ENCODE data around the gene SLC8A3.

SLC8A3 gene

DNA sequence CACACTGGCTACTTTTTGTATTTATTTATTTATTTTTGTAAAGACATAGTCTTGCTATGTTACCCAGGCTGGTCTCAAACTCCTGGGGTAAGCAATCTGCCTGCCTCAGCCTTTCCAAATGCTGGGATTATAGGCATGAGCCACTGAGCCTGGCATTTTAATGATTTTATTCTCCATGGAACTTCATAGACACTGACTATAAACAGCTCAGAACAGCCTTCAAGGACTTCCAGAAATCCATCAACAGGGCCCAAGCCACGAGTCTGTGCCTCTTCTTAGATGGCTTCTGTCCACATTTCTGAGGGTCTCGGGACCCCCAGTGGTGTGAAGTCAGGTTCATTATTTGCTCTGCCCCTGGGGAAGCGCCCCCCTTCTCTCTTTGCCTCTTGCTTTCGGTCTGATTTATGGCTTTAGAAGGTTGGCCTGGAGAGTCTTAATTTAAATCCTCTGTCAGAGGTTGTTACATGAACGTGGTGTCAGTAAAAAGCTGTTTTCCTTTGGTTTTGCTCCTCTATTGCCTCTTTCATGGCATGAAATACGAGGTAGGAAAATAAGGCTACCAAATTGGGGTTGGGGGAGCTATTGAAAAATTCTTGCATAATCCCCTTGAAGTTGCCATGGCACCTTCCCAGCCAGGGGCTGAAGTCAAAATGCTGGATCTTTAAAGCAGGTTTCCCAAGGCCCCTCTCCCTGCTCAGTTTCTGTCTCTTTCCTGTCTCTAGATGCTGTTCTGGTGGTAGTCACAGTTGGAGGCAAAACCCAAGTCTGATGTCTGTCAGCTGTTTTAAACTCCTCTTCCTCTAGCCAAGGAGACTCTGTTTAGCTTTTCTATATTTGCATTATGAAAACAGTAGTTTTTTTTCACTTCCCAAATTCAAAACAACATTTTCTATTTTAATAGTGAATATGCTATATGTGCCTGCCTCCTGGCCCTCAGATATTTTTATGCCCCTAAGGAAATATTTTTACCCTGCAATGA, 180.2 kb downstream of the SLC8A3 start:
- CTCF ChIA-PET = no interaction called here
- H3K27ac Mint-ChIP-seq = no peak overlapping the region
- no peak for DNase-seq
- no peaks in the 10 kb centered on the region for H3K36me3 Mint-ChIP-seq
- H3K9me3 Mint-ChIP-seq = no peaks in the 10 kb centered on the region
- H3K4me1 Mint-ChIP-seq = no peaks in the 10 kb centered on the region
- no peak overlapping the region for H3K4me3 Mint-ChIP-seq
- peaks cover 18% of the 10 kb centered on the region for H3K27me3 Mint-ChIP-seq

DNA sequence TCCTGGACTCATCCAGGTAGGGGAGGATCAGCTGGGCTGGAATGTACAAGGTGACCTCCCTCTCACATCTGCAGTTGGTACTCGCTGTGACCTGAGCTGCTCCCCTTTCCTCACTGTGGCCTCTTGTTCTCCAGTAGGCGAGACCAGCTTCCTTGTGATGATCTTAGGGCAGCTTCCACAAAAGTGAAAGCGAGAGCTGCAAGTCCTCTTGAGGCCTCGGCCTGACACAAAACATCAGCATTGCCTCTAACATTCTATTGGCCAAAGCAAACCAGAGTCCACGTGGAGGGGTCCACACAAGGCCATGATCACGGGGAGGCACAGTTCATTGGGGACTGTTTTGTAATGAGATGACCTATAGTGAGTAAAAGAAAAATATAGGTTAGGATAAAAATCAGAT, 182.1 kb downstream of the SLC8A3 start:
- Mint-ChIP-seq H3K4me1 (no peaks in the 10 kb centered on the region), H3K27ac (no peak overlapping the region), H3K27me3 (peaks cover 32% of the 10 kb centered on the region), H3K9me3 (no peaks in the 10 kb centered on the region), H3K4me3 (no peak overlapping the region), H3K36me3 (no peaks in the 10 kb centered on the region)
- DNase-seq = no peak
- CTCF ChIA-PET = no interaction called here

DNA sequence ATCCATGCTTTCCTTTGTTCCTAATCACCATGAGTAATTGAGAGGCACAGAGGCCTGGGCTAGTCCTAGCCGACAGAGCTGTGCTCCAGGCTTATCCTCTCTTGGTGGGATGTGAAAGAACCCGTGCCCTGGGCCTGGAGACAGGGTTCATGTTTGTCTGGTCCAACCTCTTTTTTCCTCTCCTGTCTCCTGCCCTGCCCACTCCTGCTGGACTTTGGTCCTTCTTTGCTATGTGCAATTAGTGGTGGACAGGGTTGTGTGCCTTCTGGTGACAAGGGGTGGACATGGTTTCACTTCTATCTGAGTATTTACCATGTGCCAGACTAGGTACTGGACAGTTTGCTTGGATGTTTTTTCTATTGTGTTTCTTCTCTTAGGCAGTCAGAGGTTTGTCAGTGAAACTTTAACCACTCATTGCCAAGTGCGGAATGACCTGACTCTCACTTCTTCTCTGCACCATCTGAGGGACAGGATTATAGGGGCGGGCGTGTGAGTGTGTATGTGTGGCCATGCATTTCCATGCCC, 183.4 kb downstream of the SLC8A3 start:
- H3K27ac Mint-ChIP-seq = no peak overlapping the region
- H3K9me3 Mint-ChIP-seq = no peaks in the 10 kb centered on the region
- no peaks in the 10 kb centered on the region for H3K36me3 Mint-ChIP-seq
- H3K27me3 Mint-ChIP-seq = peaks cover 35% of the 10 kb centered on the region
- no peak for DNase-seq
- H3K4me1 Mint-ChIP-seq = no peaks in the 10 kb centered on the region
- H3K4me3 Mint-ChIP-seq = no peak overlapping the region
- CTCF ChIA-PET = interaction anchor here (1.8 kb wide), 1 partner anchor 9 kb away, joined by 5 read pairs; no protein-coding TSS in a partner anchor

DNA sequence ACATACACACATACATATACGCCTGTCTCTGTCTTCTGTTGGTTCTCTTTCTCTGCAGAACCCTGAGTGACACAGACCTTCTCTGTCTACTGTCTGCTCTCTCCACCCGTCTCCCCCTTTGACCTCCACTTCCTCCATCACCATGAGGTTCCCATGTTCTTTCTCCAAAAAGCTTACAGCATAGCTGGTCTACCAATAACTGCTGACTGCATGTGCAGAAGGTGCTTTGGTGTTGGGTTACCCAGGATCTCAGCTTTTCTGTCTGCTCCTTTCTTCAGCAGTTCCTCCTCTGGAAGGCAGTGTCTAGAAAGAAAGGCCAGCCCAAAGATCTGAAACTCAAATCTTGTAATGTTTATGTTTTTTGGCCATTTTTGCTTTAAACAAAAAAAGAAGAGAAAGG, 184.0 kb downstream of the SLC8A3 start:
- H3K4me1 Mint-ChIP-seq = no peaks in the 10 kb centered on the region
- H3K9me3 Mint-ChIP-seq = no peaks in the 10 kb centered on the region
- no peak overlapping the region for H3K27ac Mint-ChIP-seq
- peaks cover 35% of the 10 kb centered on the region for H3K27me3 Mint-ChIP-seq
- H3K4me3 Mint-ChIP-seq = no peak overlapping the region
- DNase-seq = no peak
- CTCF ChIA-PET = interaction anchor here (1.8 kb wide), 1 partner anchor 9 kb away, joined by 5 read pairs; no protein-coding TSS in a partner anchor
- no peaks in the 10 kb centered on the region for H3K36me3 Mint-ChIP-seq

DNA sequence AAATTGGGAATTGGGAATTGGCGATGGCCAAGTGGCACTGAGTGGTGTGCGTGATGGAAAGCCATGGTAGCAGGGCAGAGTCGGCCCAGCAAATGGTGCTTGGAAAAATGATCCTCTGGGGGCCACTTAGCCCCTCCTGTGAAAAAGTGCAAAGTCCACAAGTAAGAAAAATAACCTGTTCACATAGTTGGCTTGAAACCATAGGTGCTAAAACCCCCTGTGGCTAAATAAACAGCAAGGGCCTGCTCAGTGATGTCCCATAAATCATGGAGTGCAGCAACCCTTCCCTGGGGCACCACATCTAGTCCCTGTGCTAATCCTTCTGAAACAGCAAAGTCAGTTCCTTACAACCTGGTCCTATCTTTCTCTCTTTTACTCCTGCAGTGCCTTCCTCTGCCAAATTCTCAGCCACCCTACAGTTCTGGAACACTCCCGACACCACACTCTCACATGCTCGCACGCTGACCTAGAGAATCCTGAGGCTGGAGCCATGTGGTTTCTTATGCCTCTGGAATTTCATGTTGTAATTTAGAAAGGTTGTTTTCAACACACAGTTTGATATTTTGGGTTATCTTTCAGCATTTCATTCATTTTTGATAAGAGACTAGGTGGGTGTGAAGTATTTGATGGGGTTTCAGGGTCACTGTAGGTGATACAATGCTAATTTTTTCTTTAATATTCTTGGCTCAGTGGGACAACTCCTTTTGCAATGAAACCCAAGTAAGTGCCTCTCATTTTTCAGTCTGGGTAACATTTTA, 186.0 kb downstream of the SLC8A3 start:
- CTCF ChIA-PET = no interaction called here
- Mint-ChIP-seq H3K4me3 (no peak overlapping the region), H3K4me1 (no peaks in the 10 kb centered on the region), H3K27ac (no peak overlapping the region), H3K27me3 (peaks cover 42% of the 10 kb centered on the region), H3K36me3 (no peaks in the 10 kb centered on the region), H3K9me3 (no peaks in the 10 kb centered on the region)
- DNase-seq = no peak

DNA sequence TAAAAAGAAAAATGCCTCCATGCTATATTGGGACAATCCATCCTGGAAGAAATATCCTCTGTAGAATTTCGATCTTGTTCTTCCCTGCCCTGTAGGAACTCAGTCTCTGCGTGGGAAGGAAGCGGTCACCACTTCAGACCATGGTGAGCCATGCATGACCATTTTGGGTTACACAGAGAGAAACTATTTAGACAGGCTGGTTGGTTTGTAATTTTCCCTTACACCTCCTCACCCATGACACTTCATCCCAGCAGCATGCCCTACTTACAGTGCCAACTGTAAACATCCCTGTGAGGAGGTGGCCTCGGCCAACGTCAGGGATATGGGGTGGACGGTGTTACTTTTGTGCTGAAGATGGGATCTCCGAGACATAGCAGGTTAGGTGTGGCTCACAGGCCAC, 188.2 kb downstream of the SLC8A3 start:
- Mint-ChIP-seq H3K9me3 (no peaks in the 10 kb centered on the region), H3K36me3 (no peaks in the 10 kb centered on the region), H3K27me3 (peaks cover 39% of the 10 kb centered on the region), H3K27ac (no peak overlapping the region), H3K4me1 (no peaks in the 10 kb centered on the region), H3K4me3 (no peak overlapping the region)
- DNase-seq = no peak
- CTCF ChIA-PET = interaction anchor here (1.3 kb wide), 1 partner anchor 12 kb away, joined by 3 read pairs; no protein-coding TSS in a partner anchor

DNA sequence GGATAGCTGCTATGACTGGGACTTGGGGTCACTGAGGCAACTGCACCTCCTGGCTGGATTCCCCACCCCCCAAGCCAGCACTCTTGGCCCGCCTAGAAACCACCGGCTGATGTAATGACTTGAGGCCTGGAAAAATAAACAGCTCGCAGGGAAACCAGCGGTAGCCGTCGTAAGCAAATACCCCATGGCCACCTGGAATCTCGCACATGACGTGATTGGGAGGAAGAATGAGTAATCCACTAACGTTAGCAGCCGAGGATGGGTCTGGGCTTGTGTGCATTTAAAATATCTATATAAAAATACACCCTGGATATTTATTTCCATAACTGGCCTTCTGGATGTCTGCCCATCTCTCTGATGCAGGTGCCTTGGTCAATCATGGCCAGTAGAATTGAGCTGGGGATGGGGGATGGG, 189.5 kb downstream of the SLC8A3 start:
- peaks cover 30% of the 10 kb centered on the region for H3K27me3 Mint-ChIP-seq
- H3K4me1 Mint-ChIP-seq = no peaks in the 10 kb centered on the region
- CTCF ChIA-PET = no interaction called here
- DNase-seq = no peak
- H3K9me3 Mint-ChIP-seq = no peaks in the 10 kb centered on the region
- no peak overlapping the region for H3K27ac Mint-ChIP-seq
- H3K4me3 Mint-ChIP-seq = no peak overlapping the region
- H3K36me3 Mint-ChIP-seq = no peaks in the 10 kb centered on the region

DNA sequence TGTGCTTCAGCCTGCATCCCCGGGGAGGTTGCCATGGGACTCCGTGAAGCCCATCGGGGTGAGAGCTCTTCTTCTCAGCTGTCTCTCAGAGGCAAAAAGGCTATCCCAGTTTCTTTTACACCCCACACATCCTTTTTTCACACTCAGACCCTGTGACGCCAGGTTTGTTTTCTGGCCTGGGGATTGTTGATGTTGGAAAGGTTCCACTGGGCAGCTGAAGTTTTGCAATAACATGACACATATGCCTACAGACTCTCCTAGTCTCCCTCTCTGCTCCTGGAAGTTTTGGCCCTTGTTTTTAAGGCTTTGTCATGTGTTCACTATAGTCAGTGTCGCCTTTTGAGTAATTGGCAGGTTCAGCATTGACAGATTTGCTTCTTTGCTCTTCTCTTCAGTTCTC, 190.9 kb downstream of the SLC8A3 start:
- CTCF ChIA-PET = no interaction called here
- DNase-seq = no peak
- no peaks in the 10 kb centered on the region for H3K9me3 Mint-ChIP-seq

DNA sequence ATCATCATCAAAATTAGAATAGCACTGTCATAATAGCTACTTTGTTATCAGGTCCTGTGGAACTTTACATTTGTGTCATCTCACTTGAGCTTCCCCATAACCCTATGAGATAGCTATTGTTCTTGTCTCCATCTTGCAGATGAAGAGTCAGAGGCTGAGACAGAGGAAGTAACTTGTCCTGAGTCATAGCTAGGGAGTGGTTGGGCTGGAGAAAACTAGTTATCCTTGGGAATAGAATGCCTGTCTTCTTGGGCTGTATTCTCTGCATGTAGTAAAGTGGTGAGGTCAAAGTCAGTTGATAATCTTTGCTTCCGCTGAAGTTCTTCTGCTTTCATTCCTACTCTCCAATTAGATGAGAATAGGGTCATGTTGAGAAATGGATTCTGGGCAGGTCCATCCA, 192.5 kb downstream of the SLC8A3 start:
- Mint-ChIP-seq H3K4me1 (no peaks in the 10 kb centered on the region), H3K27me3 (peaks cover 32% of the 10 kb centered on the region), H3K9me3 (no peaks in the 10 kb centered on the region), H3K36me3 (no peaks in the 10 kb centered on the region), H3K27ac (no peak overlapping the region), H3K4me3 (no peak overlapping the region)
- CTCF ChIA-PET = no interaction called here
- DNase-seq = no peak

More for the DNA sequence above, 190.9 kb downstream of the SLC8A3 start:
- H3K36me3 Mint-ChIP-seq = no peaks in the 10 kb centered on the region
- no peak overlapping the region for H3K27ac Mint-ChIP-seq
- H3K4me3 Mint-ChIP-seq = no peak overlapping the region
- H3K4me1 Mint-ChIP-seq = no peaks in the 10 kb centered on the region
- H3K27me3 Mint-ChIP-seq = peaks cover 33% of the 10 kb centered on the region
